NOMO-1 (cell line): ENCODE results near the gene HSPBAP1.
"Not testable (repeated sequence)": the region's sequence is repeated elsewhere in the genome, so short reads cannot be mapped to it uniquely, and the experiment has no call there.

Source experiments
- DNase-seq, 2 experiments: peaks; one replicate each; lab custom pipeline; 2025; ENCODE audit not compliant: unreplicated experiment in 2 of 2; lab: John Stamatoyannopoulos, UW

Gene HSPBAP1

DNA sequence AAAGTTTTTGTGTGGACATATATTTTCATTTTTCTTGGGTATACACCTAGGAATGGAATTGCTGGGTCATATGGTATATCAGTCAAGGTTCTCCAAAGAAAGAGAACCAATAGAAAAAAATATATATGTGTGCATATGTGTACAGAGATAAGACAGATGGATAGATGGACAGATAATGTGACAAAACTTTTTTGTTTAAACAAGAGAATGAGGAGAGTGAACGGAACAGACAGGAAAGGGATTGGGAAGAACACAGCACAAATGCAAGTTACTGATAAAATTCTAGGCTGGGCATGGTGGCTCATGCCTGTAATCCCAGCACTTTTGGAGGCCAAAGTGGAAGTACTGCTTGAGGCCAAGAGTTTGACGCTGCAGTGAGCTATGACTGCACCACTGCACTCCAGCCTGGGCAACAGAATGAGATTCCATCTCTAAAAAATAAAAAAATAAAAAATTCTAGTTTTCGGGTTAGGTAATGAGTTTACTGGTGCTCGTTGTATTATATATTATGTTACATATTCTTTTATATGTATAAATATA lies 50.0 kb downstream of the HSPBAP1 start:
- no peak for DNase-seq

DNA sequence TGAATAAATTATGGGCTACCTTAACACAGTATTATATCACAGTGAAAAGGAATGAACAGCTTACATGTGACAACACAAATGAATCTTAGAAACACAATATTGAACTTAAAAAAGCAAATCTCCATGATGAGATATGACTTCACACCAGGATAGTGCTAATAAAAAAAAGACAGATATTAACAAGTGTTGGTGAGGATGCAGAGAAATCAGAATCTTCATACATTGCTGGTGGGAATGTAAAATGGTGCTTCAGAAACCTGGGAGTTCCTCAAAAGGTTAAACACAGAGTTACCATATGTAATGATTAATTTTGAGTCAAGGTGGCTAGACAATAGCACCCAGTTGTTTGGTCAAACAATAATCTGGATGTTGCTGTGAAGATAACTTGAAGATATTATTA lies 51.4 kb downstream of the HSPBAP1 start:
- no peak for DNase-seq

- DNase-seq: no peak
Observed at GRCh38 chr3:122739172-122739571, 54.5 kb downstream of the HSPBAP1 start.

- DNase-seq: not testable (repeated sequence)
Observed at GRCh38 chr3:122732682-122733525, 60.7 kb downstream of the HSPBAP1 start.

DNA sequence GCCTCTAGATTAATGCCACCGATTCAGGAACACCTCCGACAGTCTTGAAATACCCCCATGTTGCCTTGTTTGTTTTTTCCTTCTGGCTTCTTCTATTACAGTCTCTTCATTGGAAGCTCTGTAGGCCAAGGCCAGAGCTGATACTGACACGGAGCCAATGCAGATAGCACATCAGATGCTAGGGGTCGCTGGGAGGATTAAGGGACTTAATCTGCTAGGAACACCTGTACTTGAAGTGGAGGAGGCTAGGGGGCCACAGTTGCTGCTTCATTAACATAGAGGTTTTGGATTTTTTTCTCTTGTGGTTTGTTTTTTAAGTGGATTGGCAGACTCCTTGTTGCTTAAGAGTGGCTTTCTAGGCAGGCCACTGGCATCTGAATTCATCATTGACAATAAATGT lies 63.4 kb downstream of the HSPBAP1 start:
- DNase-seq: no peak

- no peak for DNase-seq
Observed at GRCh38 chr3:122728756-122729514, 64.7 kb downstream of the HSPBAP1 start.

DNA sequence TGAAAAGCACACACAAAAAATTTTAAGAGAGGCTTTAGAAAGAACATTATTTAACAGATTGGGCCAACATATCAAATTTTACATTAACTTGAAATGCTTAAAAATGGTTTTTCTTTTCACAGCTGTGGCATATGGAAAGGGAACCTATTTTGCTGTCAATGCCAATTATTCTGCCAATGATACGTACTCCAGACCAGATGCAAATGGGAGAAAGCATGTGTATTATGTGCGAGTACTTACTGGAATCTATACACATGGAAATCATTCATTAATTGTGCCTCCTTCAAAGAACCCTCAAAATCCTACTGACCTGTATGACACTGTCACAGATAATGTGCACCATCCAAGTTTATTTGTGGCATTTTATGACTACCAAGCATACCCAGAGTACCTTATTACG lies 65.4 kb downstream of the HSPBAP1 start:
- DNase-seq: no peak

GRCh38 chr3:122727766-122728165 lies 65.9 kb downstream of the HSPBAP1 start:
- DNase-seq: no peak

DNA sequence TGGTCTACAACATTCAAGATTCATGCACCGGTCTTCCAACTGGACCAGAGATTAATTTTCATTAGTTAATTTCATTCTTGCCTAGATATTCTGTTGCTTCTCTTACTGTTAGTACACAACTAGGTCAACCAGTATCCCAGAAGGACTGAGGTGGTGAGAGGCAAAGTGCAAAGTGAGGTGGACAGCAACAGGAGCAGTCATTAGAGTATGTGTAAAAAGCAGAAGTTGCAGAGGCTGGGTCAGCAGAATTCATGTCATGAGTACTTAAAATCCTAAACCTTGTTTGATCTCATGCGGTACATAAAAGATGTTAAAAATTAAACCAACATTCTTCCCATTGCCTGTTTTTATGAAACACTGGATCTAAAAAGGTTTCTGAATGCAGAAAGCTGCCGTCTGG lies 66.3 kb downstream of the HSPBAP1 start:
- DNase-seq: no peak

- DNase-seq: no peak
Observed at GRCh38 chr3:122725106-122725505, 68.5 kb downstream of the HSPBAP1 start.

GRCh38 chr3:122719273-122719921 lies 74.2 kb downstream of the HSPBAP1 start:
- no peak for DNase-seq

- DNase-seq: no peak
Observed at GRCh38 chr3:122716667-122717066, 77.0 kb downstream of the HSPBAP1 start.

DNA sequence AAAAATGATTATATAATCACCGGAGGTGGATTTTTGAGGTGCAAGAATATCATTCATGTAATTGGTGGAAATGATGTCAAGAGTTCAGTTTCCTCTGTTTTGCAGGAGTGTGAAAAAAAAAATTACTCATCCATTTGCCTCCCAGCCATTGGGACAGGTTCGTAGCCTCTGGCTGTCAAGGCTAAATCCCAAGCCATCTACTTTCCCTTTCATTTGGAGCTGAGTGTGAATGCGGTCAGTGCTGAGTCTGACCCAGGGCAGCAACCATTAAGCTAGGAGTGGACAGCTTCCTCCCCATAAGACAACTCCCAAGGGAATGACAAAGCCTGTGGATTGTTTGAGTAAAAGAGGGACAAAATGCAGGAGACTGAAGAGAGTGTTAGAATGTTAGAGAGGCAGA lies 79.4 kb downstream of the HSPBAP1 start:
- no peak for DNase-seq

GRCh38 chr3:122710616-122711251 lies 82.9 kb downstream of the HSPBAP1 start:
- DNase-seq: not testable (repeated sequence)

- DNase-seq: no peak
Observed at GRCh38 chr3:122705379-122705778, 88.3 kb downstream of the HSPBAP1 start.

- no peak for DNase-seq
Observed at GRCh38 chr3:122700193-122700592, 93.4 kb downstream of the HSPBAP1 start.

DNA sequence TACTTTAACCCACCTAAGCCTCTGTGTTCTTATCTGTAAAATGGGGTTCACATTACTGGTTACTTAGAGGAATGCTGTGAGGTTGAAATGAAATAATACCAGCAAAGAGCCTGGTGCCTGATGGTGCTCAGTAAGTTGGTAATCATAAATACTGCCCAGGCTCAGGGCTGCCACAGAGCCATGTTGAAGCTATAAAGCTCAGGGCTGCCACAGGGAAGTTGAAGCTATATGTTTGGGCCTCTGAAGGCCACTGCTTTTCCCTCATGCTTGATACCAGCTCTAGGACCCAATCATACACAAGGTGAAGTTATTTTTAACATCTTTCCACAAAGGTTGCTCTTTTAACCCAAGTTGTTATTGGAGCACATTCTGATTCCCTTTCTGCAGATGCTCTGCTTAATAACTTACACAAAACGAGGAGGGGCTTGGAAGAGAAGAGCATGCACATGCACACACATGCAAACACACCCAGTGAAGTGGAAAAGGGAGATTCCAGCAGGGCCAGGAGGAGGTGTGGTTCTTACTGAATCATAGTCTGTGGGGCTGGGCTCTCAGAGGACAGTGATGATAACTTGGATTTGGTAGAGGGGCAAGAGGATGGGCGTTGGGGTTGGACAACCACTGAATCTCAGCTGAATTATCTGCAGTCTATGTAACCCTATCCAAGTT lies 95.5 kb downstream of the HSPBAP1 start:
- no peak for DNase-seq

DNA sequence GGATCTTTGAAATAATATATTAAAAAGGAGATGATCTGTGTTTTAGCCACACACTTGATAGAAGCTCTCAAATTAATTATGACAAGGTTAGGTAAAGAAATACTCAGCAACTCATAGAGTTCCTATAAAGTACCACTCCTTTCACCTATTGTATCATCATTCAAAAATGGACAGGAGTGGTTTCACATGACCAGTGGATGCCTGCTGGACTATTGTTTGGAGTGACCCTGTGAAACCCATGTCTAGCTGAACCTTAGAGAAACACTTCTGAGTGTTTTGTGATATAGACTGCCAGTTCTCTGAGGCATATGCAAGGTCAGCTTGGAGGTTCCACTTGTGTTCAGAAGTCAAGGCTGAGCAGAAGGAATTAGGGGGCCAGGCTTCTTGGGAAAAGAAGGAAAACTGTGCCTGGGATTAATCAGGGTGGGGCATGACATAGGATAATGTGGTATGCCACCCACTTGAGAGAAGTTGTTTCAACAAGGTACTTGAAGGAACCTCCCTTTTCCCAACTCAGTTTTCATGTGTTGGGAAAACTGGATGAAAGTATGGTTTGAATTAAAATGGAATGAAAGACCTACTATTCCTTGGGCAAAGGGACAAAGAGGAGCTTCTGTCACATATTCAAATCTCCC lies 97.6 kb downstream of the HSPBAP1 start:
- no peak for DNase-seq

DNA sequence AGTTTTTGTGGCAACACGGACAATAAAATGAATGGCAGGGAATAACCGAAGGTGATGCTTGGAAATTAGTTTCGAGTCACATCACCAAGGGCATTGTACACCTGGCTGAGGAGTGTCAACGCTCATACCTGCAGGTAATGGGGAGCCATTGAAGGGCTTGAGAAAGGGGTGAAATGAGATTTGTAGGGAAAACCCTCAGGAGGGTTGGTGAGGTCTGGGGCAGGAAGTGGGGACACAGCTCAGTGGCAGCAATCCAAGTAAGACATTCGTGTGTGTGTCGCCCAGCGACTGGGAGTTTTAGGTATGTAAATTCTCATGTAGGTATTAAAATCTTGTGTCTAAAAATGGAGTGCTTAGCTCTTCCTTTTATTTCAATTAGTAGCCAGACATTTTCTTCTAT lies 98.7 kb downstream of the HSPBAP1 start:
- no peak for DNase-seq

DNA sequence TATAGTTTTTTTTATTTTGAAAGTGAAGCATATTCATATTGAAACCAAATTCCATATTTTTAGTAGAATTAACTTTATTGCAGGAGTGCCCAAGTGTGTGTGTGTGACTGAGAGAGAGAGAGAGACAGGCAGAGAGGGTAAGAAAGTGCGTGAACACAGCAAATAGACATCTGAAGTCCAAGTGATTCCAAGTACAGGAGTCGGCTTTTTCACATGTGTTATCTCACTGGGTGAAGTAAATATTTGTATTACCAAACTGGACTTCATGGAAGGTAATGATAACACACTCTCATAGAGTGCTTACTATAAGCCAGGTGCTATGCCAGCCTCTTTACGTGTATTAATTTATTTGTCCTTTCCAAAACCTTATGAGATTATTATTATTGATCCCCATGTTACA lies 101.0 kb downstream of the HSPBAP1 start:
- DNase-seq: no peak
